IMR-90 (cell line): ENCODE measurements around the gene BRSK1. TPM values are rescaled to one million over a fixed set of nuclear protein-coding genes. Genes with fewer than 3 reads are reported as not detected.

ENCODE experiments used
- ATAC-seq: fragments of 200-7000 bp; cut with Tn5 transposase; 2 replicates; pipeline ENCODE4 v1.9.1; 2020; ENCODE audit warnings: low read depth, mild to moderate bottlenecking, moderate library complexity
- BruUV-seq: library from RNA; stranded (reverse); fragments of 400-500 nt; replicated peaks from 2 replicates; lab custom pipeline; 2021; lab: Mats Ljungman, UMichigan
- CTCF ChIA-PET: fragments of 300-600 bp; formaldehyde crosslinking; extraction: SDS; loops from one replicate; lab custom pipeline; 2021; ENCODE audit warnings: antibody characterized with exemption; lab: Yijun Ruan, JAX
- POLR2A ChIA-PET: fragments of 300-600 bp; sonication (Branson Sonifier 250); formaldehyde crosslinking; loops from one replicate; lab custom pipeline; 2022; ENCODE audit warnings: antibody characterized with exemption; ENCODE audit not compliant: unreplicated experiment; lab: Charles Lee
- DNase-seq: peaks from one replicate; pipeline ENCODE4 v3.0.0; 2013
- H2AFZ ChIP-seq: replicated peaks from 2 replicates; pipeline ENCODE3; 2013; ENCODE audit warnings: low read length, mild to moderate bottlenecking; ENCODE audit not compliant: poor library complexity
- H2AK5ac ChIP-seq: 2 replicates; pipeline ENCODE4 v1.6.1; 2013; ENCODE audit warnings: low read depth, low read length, inconsistent platforms
- H2AK9ac ChIP-seq: replicated peaks from 2 replicates; pipeline ENCODE3; 2013; ENCODE audit warnings: mild to moderate bottlenecking, low read depth, low read length, moderate library complexity; ENCODE audit not compliant: poor library complexity
- H2BK120ac ChIP-seq: 2 replicates; pipeline ENCODE4 v1.6.1; 2013; ENCODE audit warnings: low read depth, low read length, inconsistent platforms
- H2BK15ac ChIP-seq: 3 replicates; pipeline ENCODE4 v1.6.1; 2013; ENCODE audit warnings: low read depth, low read length, inconsistent platforms
- H2BK20ac ChIP-seq: 2 replicates; pipeline ENCODE4 v1.6.1; 2013; ENCODE audit warnings: low read depth, mild to moderate bottlenecking, inconsistent platforms, low read length, moderate library complexity
- H2BK5ac ChIP-seq: 2 replicates; pipeline ENCODE4 v1.6.1; 2013; ENCODE audit warnings: mild to moderate bottlenecking, low read depth, low read length, inconsistent platforms; ENCODE audit not compliant: poor library complexity, severe bottlenecking
- H3K14ac ChIP-seq: replicated peaks from 2 replicates; pipeline ENCODE4 v1.6.1; 2013; ENCODE audit warnings: low read depth, low read length, inconsistent platforms
- H3K18ac ChIP-seq: 2 replicates; pipeline ENCODE4 v1.6.1; 2013; ENCODE audit warnings: low read depth, low read length, control low read depth
- H3K23ac ChIP-seq: 2 replicates; pipeline ENCODE4 v1.6.1; 2013; ENCODE audit warnings: low read depth, low read length, inconsistent platforms
- H3K27ac ChIP-seq: 2 replicates; pipeline ENCODE4 v1.5.1; 2013; ENCODE audit warnings: mild to moderate bottlenecking, control low read depth, low read length; ENCODE audit not compliant: insufficient read depth
- H3K27me3 ChIP-seq: 2 replicates; pipeline ENCODE4 v1.6.1; 2013; ENCODE audit warnings: low read length; ENCODE audit not compliant: control insufficient read depth, insufficient read depth
- H3K36me3 ChIP-seq: 2 replicates; pipeline ENCODE4 v1.6.1; 2013; ENCODE audit warnings: low read length, mixed read lengths; ENCODE audit not compliant: control insufficient read depth, insufficient read depth
- H3K4ac ChIP-seq: 2 replicates; pipeline ENCODE4 v1.6.1; 2013; ENCODE audit warnings: low read depth, low read length, inconsistent platforms
- H3K4me1 ChIP-seq: 2 replicates; pipeline ENCODE4 v1.6.1; 2013; ENCODE audit warnings: low read length, mixed read lengths; ENCODE audit not compliant: control insufficient read depth, insufficient read depth
- H3K4me2 ChIP-seq: 2 replicates; pipeline ENCODE4 v1.6.1; 2013; ENCODE audit warnings: low read depth, mild to moderate bottlenecking, control low read depth, low read length, moderate library complexity
- H3K4me3 ChIP-seq: 2 replicates; pipeline ENCODE4 v1.5.1; 2013; ENCODE audit warnings: low read depth, mild to moderate bottlenecking, control low read depth, low read length, moderate library complexity; ENCODE audit not compliant: insufficient read depth
- H3K56ac ChIP-seq: 2 replicates; pipeline ENCODE4 v1.6.1; 2013; ENCODE audit warnings: low read length, inconsistent platforms; ENCODE audit not compliant: insufficient read depth; ENCODE audit errors: extremely low read depth
- H3K79me1 ChIP-seq, 2 experiments: 2 replicates each; pipeline ENCODE4 v1.6.1; 2013; ENCODE audit warnings: low read length in 2 of 2, inconsistent platforms in 1 of 2, low read depth in 1 of 2
- H3K9ac ChIP-seq: 2 replicates; pipeline ENCODE4 v1.6.1; 2013; ENCODE audit warnings: low read depth, low read length, control low read depth
- H3K9me1 ChIP-seq: 2 replicates; pipeline ENCODE4 v1.6.1; 2013; ENCODE audit warnings: low read length, inconsistent platforms; ENCODE audit not compliant: insufficient read depth
- H3K9me3 ChIP-seq: 2 replicates; pipeline ENCODE4 v1.6.1; 2013; ENCODE audit warnings: low read length; ENCODE audit not compliant: control insufficient read depth, insufficient read depth
- H4K20me1 ChIP-seq: 2 replicates; pipeline ENCODE4 v1.6.1; 2013; ENCODE audit warnings: low read length, inconsistent platforms; ENCODE audit not compliant: insufficient read depth
- H4K5ac ChIP-seq: 2 replicates; pipeline ENCODE4 v1.6.1; 2013; ENCODE audit warnings: mild to moderate bottlenecking, low read depth, low read length, control low read depth
- H4K8ac ChIP-seq, 2 experiments: 2 replicates each; pipeline ENCODE4 v1.6.1; 2013; ENCODE audit warnings: low read depth in 2 of 2, low read length in 2 of 2, control low read depth in 1 of 2, inconsistent platforms in 1 of 2
- H4K91ac ChIP-seq: 2 replicates; pipeline ENCODE4 v1.6.1; 2013; ENCODE audit warnings: low read depth, low read length, inconsistent platforms; ENCODE audit not compliant: insufficient read depth
- BHLHE40 ChIP-seq: fragments of 150-350 bp; IDR thresholded peaks from 2 replicates; pipeline ENCODE4 v1.6.1; 2016; ENCODE audit warnings: mild to moderate bottlenecking, low read depth, low read length
- MAFK ChIP-seq: IDR thresholded peaks from 2 replicates; pipeline ENCODE4 v1.6.1; 2012; ENCODE audit warnings: low read depth, low read length, improper control_type of control experiment
- MXI1 ChIP-seq: IDR thresholded peaks from 2 replicates; pipeline ENCODE4 v1.6.1; 2012; ENCODE audit warnings: low read depth, mild to moderate bottlenecking, low read length, moderate library complexity, borderline replicate concordance
- RAD21 ChIP-seq: IDR thresholded peaks from 2 replicates; pipeline ENCODE4 v1.6.1; 2012; ENCODE audit warnings: low read length, improper control_type of control experiment
- RFX5 ChIP-seq: IDR thresholded peaks from 2 replicates; pipeline ENCODE4 v1.8.0; 2012; ENCODE audit warnings: low read depth, mild to moderate bottlenecking, low read length, moderate library complexity
- SMC3 ChIP-seq: fragments of 150-350 bp; IDR thresholded peaks from 2 replicates; pipeline ENCODE4 v1.6.1; 2016; ENCODE audit warnings: low read depth, mild to moderate bottlenecking, antibody characterized with exemption, low read length, moderate library complexity
- WGBS, 2 experiments: methylation state at CpG; one replicate each; pipeline versions ENCODE4 v1.1.5 to v1.1.7; 2013; ENCODE audit warnings: missing lambda C conversion rate in 2 of 2; ENCODE audit not compliant: insufficient read length in 1 of 2; ENCODE audit errors: extremely low coverage in 2 of 2; 5-methylcytosine and 5-hydroxymethylcytosine counted together
- dilution Hi-C: fragments of 300-500 bp; cut with HindIII; formaldehyde crosslinking; loops from one replicate; pipeline ENCODE4 v1.14.3; 2018; ENCODE audit warnings: low sequenced_read_pairs; ENCODE audit not compliant: unreplicated experiment
- in situ Hi-C: fragments of 300-500 bp; cut with MboI; formaldehyde crosslinking; loops from 3 replicates; pipeline ENCODE4 v1.14.3; 2019; ENCODE audit warnings: low sequenced_read_pairs, inconsistent platforms, mixed read lengths
- intact Hi-C: fragments of 100-400 bp; cut with micrococcal nuclease; formaldehyde crosslinking; loops from 2 replicates; pipeline ENCODE4 v1.10.0; 2022
- polyA plus RNA-seq, 3 experiments: library from polyadenylated mRNA; depleted of rRNA; stranded (reverse); fragments of >200 nt; gene quantifications; 2 replicates each; pipeline ENCODE4 v1.2.3, GENCODE V29; 2012; ENCODE audit warnings: low replicate concordance in 1 of 3
- total RNA-seq: library from RNA; depleted of rRNA; stranded (reverse); fragments of >200 nt; gene quantifications from 2 replicates; pipeline ENCODE4 v1.2.3, GENCODE V29; 2012

BRSK1 gene
- total and polyA plus RNA-seq, 2 of the 4 experiments (the other 2 are of a cell fraction): 2.5 to 22.3 TPM

DNA sequence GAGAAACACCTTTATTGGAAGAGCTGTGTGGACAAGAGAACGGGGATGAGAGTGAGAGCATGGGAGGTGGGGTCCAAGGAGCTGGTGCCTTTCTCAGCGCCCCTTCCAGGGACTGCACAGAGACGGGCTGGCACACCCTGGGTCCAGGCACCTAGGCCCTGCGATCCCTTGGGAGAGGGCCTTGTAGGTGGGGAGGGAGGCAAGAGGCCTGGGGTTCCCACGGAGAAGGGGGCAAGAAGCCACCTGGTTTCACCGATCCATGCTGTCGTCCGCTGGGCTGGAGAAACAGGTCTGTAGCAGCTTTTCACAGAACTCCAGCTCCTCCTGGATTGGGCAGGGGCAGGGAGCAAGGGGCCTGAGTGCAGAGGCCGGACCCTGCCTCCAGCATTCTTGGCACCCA lies 21.4 kb upstream of the BRSK1 start:
- Histone ChIP-seq H3K4me3 (no peak overlapping the region), H3K14ac (no peak overlapping the region), H2AK5ac (no peak overlapping the region), H3K27me3 (no peaks in the 10 kb centered on the region), H3K4me2 (no peak overlapping the region), H3K79me1 (peaks cover 0 to 23% of the 10 kb centered on the region in 2 experiments; a peak in 3 of 4 replicates), H2BK20ac (no peak overlapping the region), H3K27ac (no peak overlapping the region), H2BK5ac (no peak overlapping the region), H2AFZ (no peak overlapping the region), H2BK120ac (no peak overlapping the region), H3K9me1 (peaks cover under 1% of the 10 kb centered on the region), H3K18ac (no peak overlapping the region), H3K4ac (no peak overlapping the region), H3K9me3 (no peaks in the 10 kb centered on the region), H3K4me1 (peaks cover 2% of the 10 kb centered on the region; the same call in 1 of the 2 replicates), H3K23ac (no peak overlapping the region), H4K91ac (no peak overlapping the region), H3K9ac (no peak overlapping the region), H3K36me3 (no peaks in the 10 kb centered on the region), H2BK15ac (no peak overlapping the region), H4K8ac (no peak overlapping the region), H4K20me1 (peaks cover 9% of the 10 kb centered on the region), H2AK9ac (no peak overlapping the region), H4K5ac (no peak overlapping the region), H3K56ac (no peak overlapping the region)
- DNase-seq: no peak
- BruUV-seq: no TSS peak
- CTCF ChIA-PET: no interaction called here
- no peak for TF ChIP-seq BHLHE40
- TF ChIP-seq RAD21: no peak
- no peak for TF ChIP-seq MXI1
- TF ChIP-seq SMC3: no peak
- no peak for TF ChIP-seq MAFK
- no peak for TF ChIP-seq RFX5
- dilution Hi-C loops: no loop called here
- intact Hi-C loops: no loop called here
- 97% methylated on average over 5 of the region's 9 CpGs; no CpG with 5 or more reads in 1 of the 2 experiments for WGBS, 2 experiments
- no peak for ATAC-seq
- POLR2A ChIA-PET: no interaction called here
- in situ Hi-C loops: no loop called here
